Stimulated activated CD4-positive, alpha-beta T cell treated with anti-CD3 and anti-CD28 coated beads, Interleukin-12 subunit alpha, Interleukin-12 subunit beta, amount 100 ng/mL, for 4 hours (primary cell): ENCODE measurements around the gene RMI2.
A peak's percentile ranks its signal among the peaks of the same experiment; 100 is the strongest.
"Not testable (repeated sequence)": the region's sequence is repeated elsewhere in the genome, so short reads cannot be mapped to it uniquely, and the experiment has no call there.

Experiments
- DNase-seq: peaks from one replicate; pipeline ENCODE4 v3.0.0-alpha.2; 2020

The RMI2 gene

DNA sequence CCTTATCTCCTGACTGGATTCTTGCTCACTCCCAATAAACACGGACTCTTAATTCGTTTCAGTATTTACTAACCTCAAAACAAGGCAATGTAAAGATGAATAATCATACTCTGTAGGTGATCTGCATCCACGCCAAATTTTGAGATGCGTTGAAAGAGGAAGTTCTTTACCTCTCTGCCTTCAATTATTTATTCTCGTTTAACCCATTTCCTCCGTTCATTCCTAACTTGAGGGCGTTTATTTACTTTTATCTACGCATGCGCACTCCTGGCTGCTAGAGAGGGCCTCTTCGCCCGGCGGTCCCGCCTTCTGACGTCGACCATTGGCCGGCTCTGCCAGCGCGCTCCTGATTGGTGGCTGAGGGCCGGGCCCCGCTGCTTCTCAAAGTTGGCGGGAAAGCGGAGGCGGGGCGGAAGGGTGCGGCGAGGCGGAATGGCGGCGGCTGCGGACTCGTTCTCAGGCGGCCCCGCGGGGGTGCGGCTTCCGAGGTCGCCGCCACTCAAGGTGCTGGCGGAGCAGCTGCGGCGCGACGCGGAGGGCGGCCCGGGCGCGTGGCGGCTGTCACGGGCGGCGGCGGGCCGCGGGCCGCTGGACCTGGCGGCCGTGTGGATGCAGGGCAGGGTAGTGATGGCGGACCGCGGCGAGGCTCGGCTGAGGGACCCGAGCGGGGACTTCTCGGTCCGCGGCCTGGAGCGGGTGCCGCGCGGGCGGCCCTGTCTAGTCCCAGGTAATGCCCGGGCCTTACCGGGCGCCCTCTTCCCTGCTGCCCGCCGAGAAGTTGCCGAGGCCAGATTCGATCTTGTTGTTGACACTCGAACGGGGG is at the start of gene RMI2:
RMI2 (plus strand) TSS at position 420 of the 823 bp plus-strand sequence; CDS start at position 433, 13 bp downstream.
- peak; percentile 96 for DNase-seq

DNA sequence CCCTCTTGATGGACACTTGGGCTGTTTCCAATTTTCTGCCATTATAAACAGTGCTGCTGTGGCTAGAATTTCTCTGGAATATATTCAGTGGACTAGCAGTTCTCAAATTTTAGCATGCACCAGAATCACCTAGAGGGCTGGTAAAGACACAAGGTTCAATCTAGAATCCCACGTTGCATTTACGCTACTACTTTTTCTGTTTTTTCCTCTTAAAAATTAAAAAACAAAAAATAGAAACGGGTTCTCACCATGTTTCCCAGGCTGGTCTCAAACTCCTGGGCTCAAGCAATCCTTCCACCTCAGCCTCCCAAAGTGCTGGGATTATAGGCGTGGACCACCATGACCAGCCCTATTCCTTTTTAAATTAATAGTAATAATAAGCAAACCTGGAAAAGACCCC is 49.6 kb upstream of the RMI2 start:
- DNase-seq: no peak

DNA sequence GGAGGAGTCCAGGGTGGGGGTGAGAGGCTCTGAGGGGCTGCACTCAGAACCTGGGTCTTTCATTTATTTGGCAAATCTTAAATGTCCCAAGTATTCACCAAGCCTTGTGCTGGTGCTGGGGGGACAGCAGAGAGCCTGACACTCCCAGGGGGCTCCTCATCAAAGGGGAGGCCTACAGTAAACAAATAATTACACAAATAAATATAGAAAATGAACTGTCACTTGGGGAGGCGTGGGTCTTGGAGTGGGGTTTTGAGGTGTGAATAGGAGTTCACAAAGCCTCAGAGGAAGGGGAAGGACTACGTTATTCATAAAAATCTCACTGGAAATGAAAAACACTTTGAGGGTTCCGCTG is 48.9 kb upstream of the RMI2 start:
- no peak for DNase-seq

DNA sequence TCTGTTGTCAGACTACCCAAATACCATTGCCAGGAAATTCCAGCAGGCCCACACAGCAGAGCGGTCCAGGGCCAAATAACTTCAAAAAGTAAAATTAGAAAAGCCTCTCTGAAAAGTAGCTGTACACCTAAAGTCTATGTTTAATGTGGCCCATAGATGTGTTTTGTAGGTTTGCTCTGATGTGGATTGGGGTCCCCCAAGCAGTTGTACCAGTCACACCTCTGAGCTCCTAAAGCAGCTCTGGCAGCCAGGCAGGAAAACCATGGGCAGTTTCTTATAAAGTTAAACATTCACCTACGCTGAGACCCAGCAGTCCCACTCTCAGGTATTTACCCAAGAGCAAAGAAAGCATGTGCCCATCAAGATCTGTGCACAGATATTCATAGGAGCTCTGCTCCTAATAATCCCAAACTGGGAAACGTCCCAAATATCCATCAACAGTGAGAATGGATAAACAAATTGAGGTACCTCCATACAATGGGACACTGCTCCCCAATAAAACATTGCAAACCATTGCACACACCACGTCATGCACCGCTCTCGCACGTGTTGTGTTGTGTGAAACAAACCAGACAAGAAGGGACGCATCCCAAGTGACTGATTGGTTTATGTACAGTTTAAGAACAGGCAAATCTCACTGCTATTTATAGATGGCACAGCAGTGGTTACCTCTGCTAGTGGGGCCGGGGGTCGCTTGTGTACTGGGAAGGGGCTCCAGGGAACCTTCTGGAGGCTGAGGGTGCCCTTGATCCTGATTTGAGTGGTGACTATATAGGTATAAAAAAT is 48.4 kb upstream of the RMI2 start:
- DNase-seq: no peak

DNA sequence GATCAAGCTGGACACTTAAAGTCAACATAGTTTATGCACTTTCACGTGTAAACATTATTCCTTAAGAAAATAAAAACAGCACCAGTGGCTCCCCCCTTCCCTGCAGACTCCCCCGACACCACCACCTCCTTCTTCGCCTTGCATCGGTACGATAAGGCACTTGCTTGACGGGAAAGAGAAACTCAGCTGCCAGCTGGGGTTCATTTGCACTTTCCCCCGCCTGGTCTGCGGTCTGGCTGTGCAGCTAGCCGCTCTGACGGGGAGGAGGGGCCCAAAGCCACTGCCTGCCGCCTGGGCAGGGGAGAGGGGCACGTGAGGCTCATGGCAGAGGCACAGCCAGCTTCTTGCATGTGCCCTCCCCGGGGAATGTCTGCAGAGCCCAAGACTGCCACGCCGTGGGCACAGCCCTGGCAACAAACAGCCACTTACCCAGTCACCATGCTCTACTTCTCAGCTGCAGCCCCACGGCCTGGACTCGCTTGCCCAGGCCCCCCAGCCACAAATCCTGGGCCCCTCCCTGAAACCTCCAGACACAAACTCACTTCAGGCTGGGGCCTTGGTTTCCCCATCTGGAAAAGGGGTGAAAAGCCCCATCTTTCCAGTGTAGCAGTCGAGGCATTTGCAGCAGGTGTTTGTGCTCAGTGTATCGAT is 47.6 kb upstream of the RMI2 start:
- peak; percentile 52 for DNase-seq

DNA sequence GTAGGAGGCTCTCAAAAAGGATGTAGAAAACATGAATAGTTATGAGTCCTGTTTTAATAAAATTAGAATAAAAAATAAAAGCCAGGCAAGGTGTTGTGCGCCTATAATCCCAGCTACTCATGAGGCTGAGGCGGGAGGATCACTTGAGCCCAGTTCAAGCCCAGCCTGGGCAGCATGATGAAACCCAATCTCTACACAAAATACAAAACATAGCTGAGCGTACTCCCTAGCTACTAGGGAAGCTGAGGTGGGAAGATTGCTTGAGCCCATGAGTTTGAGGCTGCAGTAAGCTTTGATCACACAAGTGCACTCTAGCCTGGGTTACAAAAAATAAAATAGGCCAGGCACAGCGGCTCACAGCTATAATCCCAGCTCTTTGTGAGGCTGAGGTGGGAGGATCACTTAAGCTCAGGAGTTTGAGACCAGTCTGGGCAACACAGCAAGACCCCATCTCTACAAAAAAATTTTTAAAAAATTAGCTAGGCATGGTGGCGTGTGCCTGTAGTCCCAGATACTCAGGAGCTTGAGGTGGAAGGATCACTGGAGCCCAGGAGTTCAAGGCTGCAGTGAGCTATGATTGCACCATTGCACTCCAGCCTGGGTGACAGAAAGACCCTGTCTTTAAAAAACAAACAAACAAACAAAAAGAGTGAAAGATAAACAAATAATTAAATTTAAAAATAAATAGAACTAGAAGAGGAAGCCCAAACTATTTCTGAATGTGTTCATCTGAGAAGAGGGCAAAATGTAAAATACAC is 46.9 kb upstream of the RMI2 start:
- DNase-seq: no peak

DNA sequence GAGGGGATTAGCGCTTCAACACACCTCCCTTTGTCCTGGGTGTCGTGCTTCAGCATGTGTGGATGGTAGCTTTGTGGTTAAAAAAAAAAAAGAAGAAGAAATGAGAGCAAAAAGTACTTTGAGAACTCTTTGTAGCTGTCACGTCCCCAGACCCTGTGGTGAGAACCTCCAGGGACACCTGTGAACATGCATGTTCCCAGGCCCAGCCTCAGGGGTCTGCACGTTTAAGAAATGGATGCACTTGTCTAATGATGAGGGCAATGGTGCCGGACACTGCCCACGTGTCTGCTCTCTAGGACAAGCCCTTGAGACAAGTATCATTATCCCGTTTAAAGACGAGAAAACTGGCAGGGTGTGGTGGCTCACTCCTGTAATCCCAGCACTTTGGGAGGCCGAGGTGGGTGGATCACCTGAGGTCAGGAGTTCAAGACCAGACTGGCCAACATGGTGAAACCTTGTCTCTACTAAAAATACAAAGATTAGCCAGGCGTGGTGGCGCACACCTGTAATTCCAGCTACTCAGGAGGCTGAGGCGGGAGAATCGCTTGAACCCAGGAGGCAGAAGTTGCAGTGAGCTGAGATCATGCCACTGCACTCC is 46.2 kb upstream of the RMI2 start:
- DNase-seq: not testable (repeated sequence)

DNA sequence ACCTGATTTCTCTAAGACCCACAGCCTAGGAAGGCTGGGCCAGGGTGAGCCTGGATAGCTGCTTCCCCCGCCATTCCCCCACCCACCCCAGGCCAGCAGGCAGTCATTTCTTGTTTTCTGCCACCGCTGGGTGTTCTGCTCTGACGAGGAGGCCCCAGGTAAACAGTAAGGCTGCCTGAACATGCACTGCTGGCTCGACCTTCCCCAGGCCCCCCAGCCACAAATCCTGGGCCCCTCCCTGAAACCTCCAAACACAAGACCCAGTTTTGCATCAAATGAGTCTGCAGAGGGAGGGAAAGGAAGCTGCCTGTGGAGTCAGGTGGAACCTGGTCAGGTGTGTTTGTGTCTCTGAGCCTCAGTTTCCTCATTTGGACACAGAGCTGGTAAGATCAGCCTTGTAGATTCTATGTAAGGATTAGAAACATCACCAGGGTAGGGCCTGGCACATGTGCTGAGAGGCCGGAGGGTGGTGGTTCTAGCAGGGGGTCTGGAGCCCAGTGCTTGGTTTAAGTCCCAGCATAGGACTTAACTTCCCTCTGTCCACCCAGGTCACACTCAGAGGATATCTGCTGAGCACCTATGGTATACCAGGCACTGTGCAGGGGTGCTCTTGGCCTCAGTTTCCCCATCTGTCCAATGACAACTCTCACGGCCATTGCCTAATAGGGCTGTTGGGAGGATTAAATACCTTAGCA is 45.2 kb upstream of the RMI2 start:
- no peak for DNase-seq

DNA sequence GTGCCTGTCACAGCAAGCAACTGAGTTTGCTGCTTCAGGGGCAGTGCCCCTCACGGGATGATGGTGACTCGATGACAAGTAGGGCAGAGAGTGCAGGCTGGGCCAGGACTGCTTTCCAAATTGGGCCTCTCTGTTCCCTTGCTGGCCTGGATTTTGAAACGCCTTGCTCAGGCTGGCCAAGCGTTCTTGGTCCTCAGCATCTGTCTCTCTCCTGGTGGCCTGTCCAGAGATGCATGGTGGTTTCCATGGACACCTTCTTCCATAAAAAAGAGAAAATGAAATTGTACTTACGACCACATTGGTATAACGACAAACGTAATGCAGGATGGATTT is 44.7 kb upstream of the RMI2 start:
- no peak for DNase-seq

DNA sequence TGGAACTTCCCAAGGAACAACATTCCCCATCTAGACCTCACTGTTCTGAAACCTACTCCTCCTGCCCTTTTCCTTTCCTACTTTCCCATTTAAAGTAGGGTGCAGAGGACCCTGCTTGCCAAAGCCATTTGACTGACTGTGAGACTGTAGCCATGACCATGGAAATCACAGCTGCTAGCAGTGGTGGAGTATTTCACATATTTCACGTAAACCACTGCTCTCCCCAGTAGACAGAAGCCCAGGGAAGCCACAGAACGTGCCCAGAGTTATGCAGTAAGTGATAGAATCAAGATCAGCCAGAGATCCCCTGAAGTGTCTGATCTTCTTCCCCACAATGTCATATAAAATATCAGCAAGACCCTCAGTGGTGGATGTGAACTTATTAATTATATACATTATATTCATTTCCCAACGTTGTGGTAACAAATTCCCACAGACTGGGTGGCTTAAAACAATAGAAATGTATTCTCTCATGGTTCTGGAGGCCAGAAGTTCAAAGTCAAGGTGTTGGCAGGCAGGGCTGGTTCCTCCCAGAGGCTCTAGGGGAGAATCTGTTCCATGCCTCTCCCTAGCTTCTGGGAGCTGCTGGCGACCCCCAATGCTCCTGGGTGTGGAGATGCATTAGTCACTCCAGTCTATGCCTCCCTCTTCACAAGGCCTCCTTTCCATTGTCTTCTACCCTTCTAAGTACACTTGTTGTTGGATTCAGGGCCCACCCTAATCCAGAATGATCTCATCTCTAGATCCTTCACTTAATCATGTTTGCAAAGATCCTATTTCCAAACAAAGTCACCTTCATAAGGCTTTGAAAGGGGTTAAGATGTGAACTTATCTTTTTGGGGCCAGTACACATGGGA is 43.4 kb upstream of the RMI2 start:
- DNase-seq: no peak

DNA sequence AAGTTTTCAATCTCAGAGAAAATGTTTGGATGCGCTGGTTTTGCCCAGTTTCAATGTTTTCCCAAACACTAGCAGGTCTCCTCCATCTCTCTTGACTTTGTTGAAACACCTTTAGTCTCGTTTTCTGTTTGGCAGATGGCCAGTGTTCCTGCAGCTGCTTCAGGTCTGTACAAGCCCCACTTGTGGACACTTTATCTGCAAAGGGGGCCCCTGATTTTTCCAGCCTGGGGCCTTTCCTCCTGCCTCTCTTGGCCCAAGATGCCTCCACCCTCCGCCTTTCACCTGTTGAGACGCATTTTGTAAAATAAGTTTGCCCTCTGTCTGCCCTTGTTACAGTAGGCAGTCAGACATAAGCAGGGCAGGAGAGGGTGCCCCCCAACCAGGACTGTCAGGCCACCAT is 42.3 kb upstream of the RMI2 start:
- no peak for DNase-seq

DNA sequence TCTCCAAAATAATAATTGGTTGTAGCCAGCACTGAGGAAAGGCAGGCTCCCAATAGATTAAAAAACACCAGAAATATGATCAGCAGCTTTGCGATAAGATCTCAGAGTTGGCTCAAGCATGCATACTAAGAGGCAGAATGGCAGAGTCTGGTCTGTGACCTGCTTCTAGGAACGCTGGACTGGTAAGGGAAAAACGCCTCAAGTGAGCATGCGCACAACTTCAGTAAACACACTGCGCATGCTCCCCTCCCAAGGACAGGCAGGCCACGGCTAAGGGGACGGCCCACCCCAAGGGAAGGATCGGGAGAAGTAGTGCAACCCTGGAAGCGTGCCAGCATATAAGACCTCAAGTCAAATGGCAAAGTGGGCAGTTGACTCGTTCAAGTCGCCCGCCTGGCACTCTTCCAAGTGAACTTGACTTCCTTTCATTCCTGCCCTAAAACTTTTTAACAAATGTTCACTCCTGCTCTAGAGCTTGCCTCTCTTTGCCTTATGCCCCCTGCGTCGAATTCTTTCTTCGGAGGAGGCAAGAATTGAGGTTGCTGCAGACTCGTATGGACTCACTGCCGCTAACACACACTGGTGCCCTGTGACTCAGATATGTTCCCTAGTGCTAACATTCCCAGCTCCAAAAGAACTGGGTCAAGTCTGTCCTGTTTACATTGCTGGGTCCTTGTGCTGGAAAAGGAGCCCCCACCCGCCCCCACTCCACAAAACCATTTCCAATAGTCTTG is 41.7 kb upstream of the RMI2 start:
- DNase-seq: no peak

DNA sequence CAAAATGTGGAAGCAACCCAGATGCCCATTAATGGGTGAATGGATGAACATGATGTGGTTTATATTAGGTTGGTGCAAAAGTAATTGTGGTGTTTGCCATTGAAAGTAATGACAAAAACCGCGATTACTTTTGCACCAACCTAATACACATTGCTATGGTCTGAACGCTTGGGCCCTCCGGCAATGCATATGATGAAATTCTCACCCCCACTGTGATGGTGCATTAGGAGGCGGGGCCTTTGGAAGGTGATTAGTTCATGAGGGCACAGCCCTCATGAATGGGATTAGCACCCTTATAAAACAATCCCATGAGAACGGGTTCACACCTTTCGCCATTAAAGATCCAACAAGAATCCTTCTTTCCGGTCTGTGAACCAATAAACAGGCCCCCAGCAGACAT is 38.9 kb upstream of the RMI2 start:
- no peak for DNase-seq

DNA sequence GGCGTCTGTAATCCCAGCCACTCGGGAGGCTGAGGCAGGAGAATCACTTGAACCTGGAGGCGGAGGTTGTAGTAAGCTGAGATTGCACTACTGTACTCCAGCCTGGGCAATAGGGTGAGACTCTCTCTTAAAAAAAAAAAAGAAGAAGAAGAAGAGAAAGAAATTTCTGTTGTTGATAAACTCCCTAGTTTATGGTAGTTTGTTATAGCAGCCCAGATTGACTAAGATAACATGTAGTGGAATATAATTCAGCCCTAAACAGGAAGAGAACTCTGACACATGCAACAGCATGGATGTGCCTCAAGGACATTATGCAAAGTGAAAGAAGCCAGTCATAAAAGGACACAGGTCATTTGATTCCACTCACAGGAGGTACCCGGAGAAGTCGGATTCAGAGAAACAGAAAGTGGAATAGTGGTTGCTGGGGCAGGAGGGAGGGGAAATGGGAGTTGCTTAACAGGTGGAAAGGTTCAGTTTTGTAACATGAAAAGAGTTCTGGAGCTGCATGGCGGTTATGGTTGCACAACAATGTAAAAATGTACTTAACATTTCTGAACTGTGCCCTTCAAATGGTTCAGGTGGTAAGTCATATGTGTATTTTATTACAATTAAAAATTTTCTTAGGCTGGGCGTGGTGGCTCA is 38.1 kb upstream of the RMI2 start:
- DNase-seq: no peak

DNA sequence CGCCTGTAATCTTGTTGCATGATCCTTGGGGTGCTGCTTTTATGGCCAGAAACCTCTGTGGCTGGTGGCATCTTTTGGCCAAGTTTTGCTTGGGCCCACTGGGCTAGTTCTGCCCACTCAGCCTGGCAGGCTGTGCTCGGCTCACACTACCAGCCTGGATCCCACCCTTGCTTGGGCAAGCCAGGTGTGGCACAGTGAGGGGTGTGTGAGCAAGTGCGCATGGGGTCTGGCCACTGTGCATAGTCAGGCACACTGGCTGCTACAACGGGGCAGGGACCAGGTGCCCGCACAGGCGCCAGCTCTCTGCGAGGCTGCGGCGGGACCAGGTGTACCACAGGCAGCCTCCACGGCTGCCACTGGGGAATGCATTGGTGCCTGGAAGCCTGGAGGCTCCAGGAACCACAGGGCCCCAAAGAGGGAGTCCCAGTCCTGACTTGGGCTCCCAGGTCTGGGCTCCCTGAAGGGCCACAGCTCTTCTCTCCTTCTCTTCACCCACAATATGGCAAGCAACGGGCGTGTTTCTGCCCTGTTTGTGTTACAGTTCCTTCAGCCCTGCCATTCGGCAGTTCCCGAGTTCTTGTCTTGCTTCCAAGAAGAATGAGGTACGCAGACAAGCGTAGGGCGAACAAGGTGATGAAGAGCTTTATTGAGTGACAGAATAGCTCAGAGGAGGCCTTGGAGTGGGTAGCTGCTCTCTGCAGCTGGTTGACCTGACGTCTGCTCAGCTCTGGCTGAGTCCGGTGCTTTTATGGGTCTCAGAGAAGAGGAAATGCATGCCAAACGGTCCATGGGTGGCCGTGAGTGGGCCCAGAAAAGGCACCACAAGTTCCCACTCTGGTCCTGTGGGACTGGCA is 37.4 kb upstream of the RMI2 start:
- DNase-seq: no peak

DNA sequence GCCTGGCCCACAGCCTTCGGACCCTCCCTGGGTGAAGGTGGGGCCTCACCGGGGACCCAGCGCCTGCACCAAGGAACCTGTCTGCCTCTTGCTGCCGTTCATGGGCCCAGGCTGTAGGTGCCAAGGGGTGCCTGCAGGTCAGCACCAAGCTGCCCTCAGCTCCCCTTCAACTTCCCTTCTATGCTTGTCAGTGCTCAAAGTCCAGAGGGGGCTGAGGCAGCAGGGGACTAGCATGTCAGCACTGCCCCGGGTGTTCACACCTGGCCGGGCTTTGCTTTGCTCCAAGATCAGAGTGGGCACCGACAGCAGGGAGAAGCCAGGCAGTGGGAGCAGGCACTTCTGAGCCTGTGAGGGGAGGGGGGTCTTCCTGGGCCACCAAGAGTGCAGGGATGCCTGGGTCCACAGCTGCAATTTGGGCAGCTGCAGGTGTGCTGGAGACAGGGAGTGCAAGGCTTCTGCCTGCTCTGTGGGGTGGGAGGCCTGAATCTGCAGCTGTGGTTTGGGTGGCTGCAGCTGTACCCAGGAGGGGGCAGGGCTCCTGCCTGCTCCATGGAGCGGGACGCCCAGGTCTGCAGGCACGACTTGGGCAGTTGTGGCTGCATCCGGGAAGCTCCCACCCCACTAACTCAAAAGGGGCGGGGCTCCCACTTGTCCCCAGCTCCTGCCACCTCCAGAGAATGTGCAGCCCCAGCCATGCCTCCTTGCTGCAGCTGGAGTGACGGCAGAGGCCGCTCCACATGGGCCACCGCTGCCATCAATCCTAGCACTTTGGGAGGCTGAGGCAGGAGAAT is 36.6 kb upstream of the RMI2 start:
- DNase-seq: no peak

DNA sequence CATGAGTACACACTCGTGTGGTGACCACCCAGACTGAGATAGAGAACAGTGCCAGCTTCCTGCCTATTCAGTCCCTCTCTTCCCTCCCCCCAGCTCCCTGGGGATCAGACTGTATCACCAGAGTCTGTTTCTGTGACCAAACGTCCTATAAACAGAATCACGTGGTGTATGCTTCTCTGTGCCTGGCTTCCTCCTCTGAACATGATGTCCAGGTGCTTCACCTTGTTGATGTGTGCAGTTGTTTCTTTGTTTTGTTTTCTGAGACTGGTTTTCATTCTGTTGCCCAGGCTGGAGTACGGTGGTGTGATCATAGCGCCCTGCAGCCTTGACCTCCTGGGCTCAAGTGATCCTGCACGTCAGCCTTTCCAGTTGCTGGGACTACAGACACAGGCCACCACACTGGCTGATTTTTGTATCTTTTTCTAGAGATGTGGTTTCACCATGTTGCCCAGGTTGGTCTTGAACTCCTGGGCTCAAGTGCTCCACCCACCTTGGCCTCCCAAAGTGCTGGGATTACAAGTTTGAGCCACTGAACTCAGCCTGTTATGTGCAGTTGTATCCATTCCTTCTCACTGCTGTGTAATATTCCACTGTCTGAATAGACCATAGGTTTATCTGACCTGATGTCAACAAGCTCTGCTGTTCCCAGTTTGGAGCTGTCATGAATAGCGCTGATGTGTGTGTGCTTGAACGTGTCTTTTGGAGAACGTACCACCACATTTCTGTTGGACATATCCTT is 35.2 kb upstream of the RMI2 start:
- DNase-seq: no peak

DNA sequence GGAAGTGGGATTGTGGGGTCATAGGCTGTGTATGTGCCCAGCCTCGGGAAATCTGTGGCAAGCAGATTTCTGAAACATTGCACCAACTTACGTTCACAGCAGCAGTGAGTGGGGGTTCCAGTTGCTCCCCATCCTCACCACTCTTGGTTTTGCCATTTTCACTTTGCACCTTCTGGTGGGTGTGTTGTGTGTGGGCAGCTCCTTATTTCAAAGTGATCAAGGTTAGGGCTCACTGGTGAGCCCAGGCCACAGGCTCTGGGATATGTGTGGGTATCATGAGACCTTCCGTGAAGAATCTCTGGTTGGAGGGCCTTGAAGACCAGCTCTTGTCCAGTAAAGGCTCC is 34.7 kb upstream of the RMI2 start:
- DNase-seq: no peak
